Activated CD8-positive, alpha-beta T cell treated with anti-CD3 and anti-CD28 coated beads for 36 hours (primary cell): ENCODE data around the gene ZFPL1. TPM values are rescaled to one million over a fixed set of nuclear protein-coding genes. Genes with fewer than 3 reads are reported as not detected.
A peak's percentile ranks its signal among the peaks of the same experiment; 100 is the strongest.

Experiments
- ATAC-seq: fragments of 200-7000 bp; cut with Tn5 transposase; one replicate; pipeline ENCODE4 v1.10.0; 2021; ENCODE audit warnings: mild to moderate bottlenecking, moderate library complexity
- CTCF ChIA-PET: fragments of 350-600 bp; sonication (Branson Sonifier 250); formaldehyde crosslinking; loops from one replicate; lab custom pipeline; 2021; ENCODE audit warnings: antibody characterized with exemption; lab: Charles Lee
- POLR2A ChIA-PET: fragments of 350-600 bp; sonication (Branson Sonifier 250); formaldehyde crosslinking; loops from one replicate; lab custom pipeline; 2021; ENCODE audit warnings: antibody characterized with exemption; lab: Charles Lee
- DNase-seq: peaks from one replicate; pipeline ENCODE4 v3.0.0-alpha.2; 2020
- H3K27ac Mint-ChIP-seq: one replicate; pipeline ENCODE4 v1.8.0; 2021; ENCODE audit warnings: mild to moderate bottlenecking, mixed read lengths
- H3K27me3 Mint-ChIP-seq: one replicate; pipeline ENCODE4 v1.8.0; 2021; ENCODE audit warnings: mixed read lengths
- H3K36me3 Mint-ChIP-seq: one replicate; pipeline ENCODE4 v1.8.0; 2021; ENCODE audit warnings: low read depth, mixed read lengths
- H3K4me1 Mint-ChIP-seq: one replicate; pipeline ENCODE4 v1.8.0; 2021; ENCODE audit warnings: low read depth, mixed read lengths
- H3K4me3 Mint-ChIP-seq: one replicate; pipeline ENCODE4 v1.8.0; 2021; ENCODE audit warnings: mild to moderate bottlenecking, moderate library complexity, mixed read lengths
- H3K9me3 Mint-ChIP-seq: one replicate; pipeline ENCODE4 v1.8.0; 2021; ENCODE audit warnings: mixed read lengths
- CTCF ChIP-seq: fragments of 200-600 bp; IDR thresholded peaks from one replicate; pipeline ENCODE4 v1.8.0; 2022; ENCODE audit warnings: antibody characterized with exemption, mild to moderate bottlenecking
- intact Hi-C: fragments of 100-400 bp; cut with micrococcal nuclease; formaldehyde crosslinking; loops from one replicate; pipeline ENCODE4 v1.10.0; 2022
- total RNA-seq, 2 experiments: library from RNA; stranded (reverse); gene quantifications; one replicate each; pipeline ENCODE4 v1.2.3, GENCODE V29; 2021

The ZFPL1 gene
- total RNA-seq, 2 experiments from 2014 or later, result 27.1 to 28.2 TPM

GRCh38 chr11:65119670-65119995 is 35.6 kb downstream of the ZFPL1 start:
- intact Hi-C loops, result loop anchor here (10.0 kb wide), 1 partner anchor 105 kb away; the partner anchor contains the start of gene ARL2
- H3K27ac Mint-ChIP-seq, result peak overlapping the region; percentile 99

GRCh38 chr11:65120831-65121230 is 36.8 kb downstream of the ZFPL1 start:
- Mint-ChIP-seq H3K4me1 (peaks cover 48% of the 10 kb centered on the region), H3K4me3 (peak overlapping the region; percentile 100), H3K27me3 (no peaks in the 10 kb centered on the region), H3K27ac (peak overlapping the region; percentile 99), H3K36me3 (peaks cover 63% of the 10 kb centered on the region), H3K9me3 (no peaks in the 10 kb centered on the region)
- ChIA-PET CTCF (interaction anchor here (0.9 to 2.3 kb wide), 9 partner anchors 9 to 191 kb away, joined by 3 to 29 read pairs (median 6); partner anchors contain the start of genes SYVN1 and TM7SF2), POLR2A (interaction anchor here (1.3 to 16.2 kb wide), 10 partner anchors 8 to 379 kb away, joined by 4 to 294 read pairs (median 8); partner anchors contain the start of genes ARL2, MALAT1, POLA2 and SYVN1)
- intact Hi-C loops, result no loop called here
- no peak for TF ChIP-seq CTCF
- ATAC-seq (no peak), DNase-seq (no peak)

More at GRCh38 chr11:65119670-65119995, 35.6 kb downstream of the ZFPL1 start:
- DNase-seq (no peak), ATAC-seq (no peak)
- no peak for TF ChIP-seq CTCF
- Mint-ChIP-seq H3K4me3 (peak overlapping the region; percentile 100), H3K36me3 (peaks cover 65% of the 10 kb centered on the region), H3K4me1 (peaks cover 55% of the 10 kb centered on the region), H3K9me3 (no peaks in the 10 kb centered on the region), H3K27me3 (no peaks in the 10 kb centered on the region)
- ChIA-PET CTCF (interaction anchor here (1.1 to 3.4 kb wide), 3 partner anchors 12 to 271 kb away, joined by 3 to 17 read pairs (median 4); partner anchors contain the start of gene SYVN1), POLR2A (interaction anchor here (0.5 to 16.2 kb wide), 7 partner anchors 10 to 380 kb away, joined by 3 to 294 read pairs (median 6); partner anchors contain the start of genes MALAT1, SYVN1 and VPS51)

- CTCF ChIA-PET, result interaction anchor here (0.9 to 2.3 kb wide), 15 partner anchors 8 to 262 kb away, joined by 3 to 29 read pairs (median 4); partner anchors contain the start of genes CAPN1, POLA2, SYVN1 and TM7SF2
- TF ChIP-seq CTCF, result no peak
- POLR2A ChIA-PET, result interaction anchor here (0.9 to 16.2 kb wide), 15 partner anchors 9 to 378 kb away, joined by 3 to 294 read pairs (median 4); partner anchors contain the start of genes ARL2, MALAT1, POLA2 and SYVN1
- Mint-ChIP-seq H3K4me1 (peaks cover 44% of the 10 kb centered on the region), H3K36me3 (peaks cover 60% of the 10 kb centered on the region), H3K27me3 (no peaks in the 10 kb centered on the region), H3K4me3 (peak overlapping the region; percentile 100), H3K27ac (peak overlapping the region; percentile 99), H3K9me3 (no peaks in the 10 kb centered on the region)
- intact Hi-C loops, result no loop called here
- ATAC-seq, result no peak
- peak; percentile 49 for DNase-seq
Observed at GRCh38 chr11:65121447-65121864, 37.4 kb downstream of the ZFPL1 start.

GRCh38 chr11:65121865-65122696 is 38.1 kb downstream of the ZFPL1 start, which contains the start of the genes FAU and MRPL49:
TSS of gene FAU (minus strand) at chr11:65122134. CDS start at chr11:65121813, 321 bp downstream.
TSS of gene MRPL49 (plus strand) at chr11:65122321. CDS start at chr11:65122347, 26 bp downstream.
- intact Hi-C loops, result no loop called here
- CTCF ChIA-PET, result interaction anchor here (1.0 to 2.3 kb wide), 13 partner anchors 8 to 262 kb away, joined by 3 to 29 read pairs (median 6); partner anchors contain the start of genes CAPN1, POLA2, SYVN1 and TM7SF2
- H3K4me3 Mint-ChIP-seq, result peak within 1 kb of the TSS; percentile 100
- peak; percentile 86 for ATAC-seq
- DNase-seq, result peak; percentile 100
- no peaks in the 10 kb centered on the region for H3K27me3 Mint-ChIP-seq
- H3K9me3 Mint-ChIP-seq, result no peaks in the 10 kb centered on the region
- POLR2A ChIA-PET, result interaction anchor here (0.6 to 16.2 kb wide), 15 partner anchors 9 to 377 kb away, joined by 3 to 294 read pairs (median 4); partner anchors contain the start of genes ARL2, MALAT1, POLA2 and SYVN1
- H3K27ac Mint-ChIP-seq, result peak within 1 kb of the TSS; percentile 99
- H3K4me1 Mint-ChIP-seq, result peaks cover 42% of the 10 kb centered on the region
- peaks cover 59% of the 10 kb centered on the region for H3K36me3 Mint-ChIP-seq
- TF ChIP-seq CTCF, result no peak
